ENCODE results near the gene CHD8.

The CHD8 gene

GRCh38 chr14:21419528-21419927 is 36.4 kb downstream of the CHD8 start:
- DNase-seq (ENCODE audit: low read depth in 1 of 2, low spot score in 1 of 2) = no peak
- in situ Hi-C loops (cut with HindIII; ENCODE audit: low pct_unique_long_range_greater_than_20kb, low sequenced_read_pairs) = no loop called here
- no peak for TF ChIP-seq JUND (IDR thresholded peaks at IDR 0.05; ENCODE audit: low read depth)

GRCh38 chr14:21415329-21415728 is 40.6 kb downstream of the CHD8 start:
- in situ Hi-C loops (cut with HindIII; ENCODE audit: low pct_unique_long_range_greater_than_20kb, low sequenced_read_pairs) = no loop called here
- DNase-seq (ENCODE audit: low read depth in 1 of 2, low spot score in 1 of 2) = no peak
- no peak for TF ChIP-seq JUND (IDR thresholded peaks at IDR 0.05; ENCODE audit: low read depth)

- in situ Hi-C loops (cut with HindIII; ENCODE audit: low pct_unique_long_range_greater_than_20kb, low sequenced_read_pairs) = no loop called here
- no peak for DNase-seq (ENCODE audit: low read depth in 1 of 2, low spot score in 1 of 2)
- no peak for TF ChIP-seq JUND (IDR thresholded peaks at IDR 0.05; ENCODE audit: low read depth)
Observed at GRCh38 chr14:21414137-21414631, 41.7 kb downstream of the CHD8 start.

GRCh38 chr14:21408147-21408546 is 47.8 kb downstream of the CHD8 start:
- in situ Hi-C loops (cut with HindIII; ENCODE audit: low pct_unique_long_range_greater_than_20kb, low sequenced_read_pairs) = no loop called here

GRCh38 chr14:21406213-21406612 is 49.7 kb downstream of the CHD8 start:
- in situ Hi-C loops (cut with HindIII; ENCODE audit: low pct_unique_long_range_greater_than_20kb, low sequenced_read_pairs) = no loop called here
- DNase-seq (ENCODE audit: low read depth in 1 of 2, low spot score in 1 of 2) = no peak
- TF ChIP-seq JUND (IDR thresholded peaks at IDR 0.05; ENCODE audit: low read depth) = no peak

More at GRCh38 chr14:21408147-21408546, 47.8 kb downstream of the CHD8 start:
- no peak for DNase-seq (ENCODE audit: low read depth in 1 of 2, low spot score in 1 of 2)
- TF ChIP-seq JUND (IDR thresholded peaks at IDR 0.05; ENCODE audit: low read depth) = no peak

- in situ Hi-C loops (cut with HindIII; ENCODE audit: low pct_unique_long_range_greater_than_20kb, low sequenced_read_pairs) = no loop called here
- no peak for TF ChIP-seq JUND (IDR thresholded peaks at IDR 0.05; ENCODE audit: low read depth)
- no peak for DNase-seq (ENCODE audit: low read depth in 1 of 2, low spot score in 1 of 2)
Observed at GRCh38 chr14:21405097-21405496, 50.8 kb downstream of the CHD8 start.

GRCh38 chr14:21399311-21399870 is 56.5 kb downstream of the CHD8 start:
- in situ Hi-C loops (cut with HindIII; ENCODE audit: low pct_unique_long_range_greater_than_20kb, low sequenced_read_pairs) = no loop called here
- DNase-seq (ENCODE audit: low read depth in 1 of 2, low spot score in 1 of 2) = no peak
- TF ChIP-seq JUND (IDR thresholded peaks at IDR 0.05; ENCODE audit: low read depth) = no peak

- DNase-seq (ENCODE audit: low read depth in 1 of 2, low spot score in 1 of 2) = no peak
- in situ Hi-C loops (cut with HindIII; ENCODE audit: low pct_unique_long_range_greater_than_20kb, low sequenced_read_pairs) = no loop called here
- TF ChIP-seq JUND (IDR thresholded peaks at IDR 0.05; ENCODE audit: low read depth) = no peak
Observed at GRCh38 chr14:21398901-21399300, 57.0 kb downstream of the CHD8 start.

- no peak for DNase-seq (ENCODE audit: low read depth in 1 of 2, low spot score in 1 of 2)
- TF ChIP-seq JUND (IDR thresholded peaks at IDR 0.05; ENCODE audit: low read depth) = no peak
- in situ Hi-C loops (cut with HindIII; ENCODE audit: low pct_unique_long_range_greater_than_20kb, low sequenced_read_pairs) = no loop called here
Observed at GRCh38 chr14:21395450-21395849, 60.5 kb downstream of the CHD8 start.

- DNase-seq (ENCODE audit: low read depth in 1 of 2, low spot score in 1 of 2) = peak in 1 of 2 experiments; percentile 19
- no peak for TF ChIP-seq JUND (IDR thresholded peaks at IDR 0.05; ENCODE audit: low read depth)
- in situ Hi-C loops (cut with HindIII; ENCODE audit: low pct_unique_long_range_greater_than_20kb, low sequenced_read_pairs) = no loop called here
Observed at GRCh38 chr14:21385188-21385904, 70.6 kb downstream of the CHD8 start.

- in situ Hi-C loops (cut with HindIII; ENCODE audit: low pct_unique_long_range_greater_than_20kb, low sequenced_read_pairs) = no loop called here
- no peak for TF ChIP-seq JUND (IDR thresholded peaks at IDR 0.05; ENCODE audit: low read depth)
- no peak for DNase-seq (ENCODE audit: low read depth in 1 of 2, low spot score in 1 of 2)
Observed at GRCh38 chr14:21384494-21384851, 71.5 kb downstream of the CHD8 start.

- in situ Hi-C loops (cut with HindIII; ENCODE audit: low pct_unique_long_range_greater_than_20kb, low sequenced_read_pairs) = no loop called here
- TF ChIP-seq JUND (IDR thresholded peaks at IDR 0.05; ENCODE audit: low read depth) = no peak
- DNase-seq (ENCODE audit: low read depth in 1 of 2, low spot score in 1 of 2) = peak; percentile 46 to 94
Observed at GRCh38 chr14:21383848-21384493, 72.0 kb downstream of the CHD8 start, which contains the start of gene SUPT16H. SUPT16H (minus strand) TSS chr14:21384019; CDS start chr14:21383927, 92 bp downstream.

Data from T47D (cell line).